CD8-positive, alpha-beta memory T cell (primary cell): Measurements from ENCODE around the gene DST. TPM values are rescaled to one million over a fixed set of nuclear protein-coding genes. Genes with fewer than 3 reads are reported as not detected.

Experiments used
- CTCF ChIA-PET: fragments of 350-600 bp; sonication (Branson Sonifier 250); formaldehyde crosslinking; loops from one replicate; lab custom pipeline; 2021; ENCODE audit warnings: antibody characterized with exemption; lab: Charles Lee
- POLR2A ChIA-PET: fragments of 350-600 bp; sonication (Branson Sonifier 250); formaldehyde crosslinking; loops from one replicate; lab custom pipeline; 2021; ENCODE audit warnings: antibody characterized with exemption; lab: Charles Lee
- DNase-seq, 5 donors: peaks; one replicate each; pipeline versions ENCODE4 v3.0.0 to v3.0.0-alpha.2; 2020 to 2022; ENCODE audit warnings: mixed read lengths in 1 of 5
- H3K27ac ChIP-seq: one replicate; pipeline ENCODE4 v1.7.0; 2013; ENCODE audit warnings: low read depth, mild to moderate bottlenecking, low read length, moderate library complexity
- H3K27me3 ChIP-seq: 2 replicates; pipeline ENCODE4 v1.7.0; 2013; ENCODE audit warnings: low read length, mild to moderate bottlenecking; ENCODE audit not compliant: insufficient read depth, poor library complexity, severe bottlenecking
- H3K36me3 ChIP-seq: 2 replicates; pipeline ENCODE4 v1.7.0; 2013; ENCODE audit warnings: mild to moderate bottlenecking, low read length, moderate library complexity; ENCODE audit not compliant: insufficient read depth
- H3K4me1 ChIP-seq: 2 replicates; pipeline ENCODE4 v1.7.0; 2013; ENCODE audit warnings: mild to moderate bottlenecking, low read length, moderate library complexity; ENCODE audit not compliant: insufficient read depth
- H3K4me3 ChIP-seq: 2 replicates; pipeline ENCODE4 v1.7.0; 2013; ENCODE audit warnings: mild to moderate bottlenecking, low read length
- H3K9me3 ChIP-seq: 2 replicates; pipeline ENCODE4 v1.7.0; 2013; ENCODE audit warnings: mild to moderate bottlenecking, low read length
- H3K27ac Mint-ChIP-seq, 8 donors: one replicate each; pipeline ENCODE4 v1.8.0; 2020 to 2021; ENCODE audit warnings: mixed read lengths in 8 of 8, mild to moderate bottlenecking in 6 of 8, inconsistent platforms in 3 of 8, moderate library complexity in 3 of 8
- H3K27me3 Mint-ChIP-seq, 2 donors: one replicate each; pipeline ENCODE4 v1.8.0; 2020 to 2021; ENCODE audit warnings: mixed read lengths in 2 of 2, mild to moderate bottlenecking in 1 of 2, moderate library complexity in 1 of 2
- H3K36me3 Mint-ChIP-seq, 3 donors: one replicate each; pipeline ENCODE4 v1.8.0; 2020 to 2021; ENCODE audit warnings: mixed read lengths in 3 of 3, inconsistent platforms in 1 of 3, mild to moderate bottlenecking in 1 of 3
- H3K4me1 Mint-ChIP-seq, 3 donors: one replicate each; pipeline ENCODE4 v1.8.0; 2020 to 2021; ENCODE audit warnings: mixed read lengths in 3 of 3, inconsistent platforms in 1 of 3, mild to moderate bottlenecking in 1 of 3
- H3K4me3 Mint-ChIP-seq, 7 donors: one replicate each; pipeline ENCODE4 v1.8.0; 2020 to 2021; ENCODE audit warnings: mixed read lengths in 7 of 7, mild to moderate bottlenecking in 6 of 7, moderate library complexity in 4 of 7, inconsistent platforms in 2 of 7
- H3K9me3 Mint-ChIP-seq, 5 donors: one replicate each; pipeline ENCODE4 v1.8.0; 2020 to 2022; ENCODE audit warnings: mixed read lengths in 5 of 5, mild to moderate bottlenecking in 3 of 5, moderate library complexity in 2 of 5, inconsistent platforms in 1 of 5
- polyA plus RNA-seq: library from polyadenylated mRNA; unstranded; fragments of 300-500 nt; fragmentation: Illumina TruSeq; gene quantifications from one replicate; pipeline ENCODE4 v1.2.3, GENCODE V29; 2021
- total RNA-seq, 2 experiments: library from RNA; stranded (reverse); gene quantifications; one replicate each; pipeline ENCODE4 v1.2.3, GENCODE V29; 2021

Gene DST
- total and polyA plus RNA-seq, 3 experiments from 2014 or later: 0.95 to 1.9 (median 1.7) TPM

GRCh38 chr6:56534680-56535419, 107.8 kb downstream of the DST start:
- no peak for DNase-seq
- Mint-ChIP-seq H3K4me1 (no peaks in the 10 kb centered on the region), H3K36me3 (no peaks in the 10 kb centered on the region), H3K9me3 (no peaks in the 10 kb centered on the region), H3K27ac (no peak overlapping the region), H3K27me3 (peaks cover 0 to 4% of the 10 kb centered on the region in 2 donors), H3K4me3 (no peak overlapping the region)
- H3K36me3 ChIP-seq: no peaks in the 10 kb centered on the region
- no peaks in the 10 kb centered on the region for H3K4me1 ChIP-seq
- POLR2A ChIA-PET: no interaction called here
- H3K9me3 ChIP-seq: no peaks in the 10 kb centered on the region
- no peaks in the 10 kb centered on the region for H3K27me3 ChIP-seq
- CTCF ChIA-PET: no interaction called here
- H3K4me3 ChIP-seq: no peak overlapping the region
- no peak overlapping the region for H3K27ac ChIP-seq

- POLR2A ChIA-PET: no interaction called here
- H3K36me3 Mint-ChIP-seq: no peaks in the 10 kb centered on the region
- no peaks in the 10 kb centered on the region for H3K27me3 ChIP-seq
- H3K9me3 ChIP-seq: no peaks in the 10 kb centered on the region
- H3K9me3 Mint-ChIP-seq: no peaks in the 10 kb centered on the region
- H3K4me3 ChIP-seq: no peak overlapping the region
- CTCF ChIA-PET: no interaction called here
- H3K4me1 ChIP-seq: no peaks in the 10 kb centered on the region
- no peak overlapping the region for H3K4me3 Mint-ChIP-seq
- H3K27ac Mint-ChIP-seq: no peak overlapping the region
- H3K27me3 Mint-ChIP-seq: no peaks in the 10 kb centered on the region
- no peak for DNase-seq
- H3K36me3 ChIP-seq: no peaks in the 10 kb centered on the region
- H3K4me1 Mint-ChIP-seq: no peaks in the 10 kb centered on the region
- H3K27ac ChIP-seq: no peak overlapping the region
These were observed 109.7 kb downstream of the DST start for GRCh38 chr6:56532766-56533551.

- H3K9me3 ChIP-seq: no peaks in the 10 kb centered on the region
- no peaks in the 10 kb centered on the region for H3K27me3 ChIP-seq
- H3K4me1 Mint-ChIP-seq: no peaks in the 10 kb centered on the region
- H3K4me3 Mint-ChIP-seq: no peak overlapping the region
- DNase-seq: no peak
- no peaks in the 10 kb centered on the region for H3K9me3 Mint-ChIP-seq
- ChIA-PET CTCF (interaction anchor here (1.4 kb wide), 1 partner anchor 10 kb away, joined by 3 read pairs; no protein-coding TSS in a partner anchor), POLR2A (no interaction called here)
- no peak overlapping the region for H3K4me3 ChIP-seq
- H3K36me3 ChIP-seq: no peaks in the 10 kb centered on the region
- no peaks in the 10 kb centered on the region for H3K36me3 Mint-ChIP-seq
- no peak overlapping the region for H3K27ac Mint-ChIP-seq
- no peak overlapping the region for H3K27ac ChIP-seq
- H3K4me1 ChIP-seq: no peaks in the 10 kb centered on the region
- no peaks in the 10 kb centered on the region for H3K27me3 Mint-ChIP-seq
These were observed 110.7 kb downstream of the DST start for GRCh38 chr6:56531839-56532595.

- H3K9me3 Mint-ChIP-seq: no peaks in the 10 kb centered on the region
- no peak overlapping the region for H3K4me3 Mint-ChIP-seq
- no peaks in the 10 kb centered on the region for H3K4me1 Mint-ChIP-seq
- Histone ChIP-seq H3K4me1 (no peaks in the 10 kb centered on the region), H3K9me3 (no peaks in the 10 kb centered on the region), H3K27me3 (no peaks in the 10 kb centered on the region), H3K27ac (no peak overlapping the region), H3K36me3 (no peaks in the 10 kb centered on the region), H3K4me3 (no peak overlapping the region)
- ChIA-PET CTCF (no interaction called here), POLR2A (no interaction called here)
- H3K27ac Mint-ChIP-seq: peak overlapping the region in 1 of 8 donors; percentile 24
- no peaks in the 10 kb centered on the region for H3K27me3 Mint-ChIP-seq
- H3K36me3 Mint-ChIP-seq: no peaks in the 10 kb centered on the region
- DNase-seq: no peak
These were observed 113.0 kb downstream of the DST start for GRCh38 chr6:56529594-56530191.

GRCh38 chr6:56528412-56528841, 114.3 kb downstream of the DST start:
- no peaks in the 10 kb centered on the region for H3K9me3 ChIP-seq
- Mint-ChIP-seq H3K4me1 (no peaks in the 10 kb centered on the region), H3K9me3 (no peaks in the 10 kb centered on the region), H3K4me3 (no peak overlapping the region), H3K36me3 (no peaks in the 10 kb centered on the region), H3K27ac (no peak overlapping the region), H3K27me3 (no peaks in the 10 kb centered on the region)
- no peak for DNase-seq
- no peak overlapping the region for H3K27ac ChIP-seq
- CTCF ChIA-PET: no interaction called here
- H3K4me1 ChIP-seq: no peaks in the 10 kb centered on the region
- no peaks in the 10 kb centered on the region for H3K36me3 ChIP-seq
- H3K27me3 ChIP-seq: no peaks in the 10 kb centered on the region
- POLR2A ChIA-PET: no interaction called here
- no peak overlapping the region for H3K4me3 ChIP-seq

- DNase-seq: no peak
- ChIA-PET POLR2A (no interaction called here), CTCF (no interaction called here)
- no peaks in the 10 kb centered on the region for H3K36me3 ChIP-seq
- no peaks in the 10 kb centered on the region for H3K9me3 Mint-ChIP-seq
- H3K27ac ChIP-seq: no peak overlapping the region
- no peaks in the 10 kb centered on the region for H3K4me1 Mint-ChIP-seq
- H3K9me3 ChIP-seq: no peaks in the 10 kb centered on the region
- H3K4me3 Mint-ChIP-seq: no peak overlapping the region
- no peak overlapping the region for H3K27ac Mint-ChIP-seq
- no peaks in the 10 kb centered on the region for H3K36me3 Mint-ChIP-seq
- H3K4me1 ChIP-seq: no peaks in the 10 kb centered on the region
- H3K27me3 ChIP-seq: no peaks in the 10 kb centered on the region
- no peaks in the 10 kb centered on the region for H3K27me3 Mint-ChIP-seq
- no peak overlapping the region for H3K4me3 ChIP-seq
These were observed 114.8 kb downstream of the DST start for GRCh38 chr6:56527934-56528333.

GRCh38 chr6:56526860-56527544, 115.7 kb downstream of the DST start:
- Mint-ChIP-seq H3K9me3 (no peaks in the 10 kb centered on the region), H3K4me1 (no peaks in the 10 kb centered on the region), H3K27ac (no peak overlapping the region), H3K36me3 (no peaks in the 10 kb centered on the region), H3K27me3 (no peaks in the 10 kb centered on the region), H3K4me3 (no peak overlapping the region)
- ChIA-PET CTCF (interaction anchor here (1.2 kb wide), 1 partner anchor 15 kb away, joined by 4 read pairs; no protein-coding TSS in a partner anchor), POLR2A (no interaction called here)
- no peaks in the 10 kb centered on the region for H3K36me3 ChIP-seq
- no peaks in the 10 kb centered on the region for H3K27me3 ChIP-seq
- no peaks in the 10 kb centered on the region for H3K4me1 ChIP-seq
- H3K27ac ChIP-seq: no peak overlapping the region
- no peak for DNase-seq
- no peak overlapping the region for H3K4me3 ChIP-seq
- no peaks in the 10 kb centered on the region for H3K9me3 ChIP-seq
